Germinal center (tissue), 1 donor: ENCODE data around the gene TNFSF4.

Source experiments
- DNase-seq: peaks from one replicate; pipeline ENCODE4 v3.0.0; 2012; ENCODE audit warnings: mixed read lengths, low spot score

The TNFSF4 gene

DNA sequence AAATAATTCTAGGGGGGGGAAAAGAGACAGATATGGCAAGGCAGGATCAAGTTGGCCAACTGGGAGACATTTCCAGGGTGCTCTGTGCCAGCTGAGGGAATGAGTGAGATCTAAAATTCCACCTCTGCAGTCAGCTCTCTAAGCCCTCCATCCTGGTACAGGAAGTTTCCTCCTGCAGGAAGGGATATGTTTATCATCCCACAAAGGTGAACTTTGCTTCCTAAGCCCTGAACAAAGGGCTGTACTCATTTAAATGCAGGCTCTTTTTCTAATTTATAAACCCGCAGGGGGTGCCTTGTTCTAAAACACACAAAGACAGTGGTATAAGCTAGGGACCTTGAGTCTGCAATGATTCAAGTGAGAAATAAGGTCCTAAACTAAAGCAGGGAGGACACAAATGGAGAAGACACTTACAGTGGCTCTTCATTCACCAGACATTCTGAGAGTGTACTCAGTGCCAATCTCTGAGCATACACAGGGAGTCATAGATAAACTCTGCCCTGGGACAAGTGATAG is 3.6 kb upstream of the TNFSF4 start:
- no peak for DNase-seq

DNA sequence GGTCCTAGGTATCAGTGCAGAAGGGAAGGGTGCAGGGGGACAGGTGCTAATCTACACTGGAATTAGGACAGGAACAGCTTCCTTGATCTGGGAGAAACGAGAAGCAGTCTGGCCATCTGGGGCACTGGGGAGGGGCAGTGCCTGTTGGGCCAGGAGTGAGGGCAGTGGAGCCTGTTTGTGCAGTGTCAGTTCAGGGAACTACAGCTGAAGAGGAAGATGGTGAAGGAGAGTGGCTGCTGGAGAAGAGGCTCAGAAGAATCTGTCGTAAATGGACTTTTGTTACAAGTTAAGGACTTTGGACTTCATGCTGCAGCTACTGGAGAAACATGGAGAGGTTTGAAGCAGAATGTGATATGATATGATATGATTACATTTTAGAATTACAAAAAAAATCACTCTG is 3.2 kb upstream of the TNFSF4 start:
- no peak for DNase-seq

DNA sequence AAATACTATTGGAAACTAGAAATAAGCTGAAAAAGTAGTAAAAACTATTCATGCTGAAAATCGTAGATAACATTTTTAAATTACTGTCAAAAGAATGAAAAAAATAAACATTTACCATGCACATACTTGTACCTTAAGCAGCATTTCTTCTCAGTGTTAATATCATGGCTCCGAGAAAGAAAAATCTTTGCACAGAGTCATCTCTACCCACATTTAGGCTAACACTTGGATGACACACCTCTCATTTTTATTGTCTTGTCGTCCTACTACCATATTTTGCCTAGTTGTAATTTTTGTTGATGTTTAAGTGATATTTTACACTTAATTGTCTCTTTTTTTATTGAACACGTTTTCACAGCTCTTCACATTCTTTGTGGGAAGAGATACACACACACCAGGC is 1.7 kb upstream of the TNFSF4 start:
- no peak for DNase-seq

DNA sequence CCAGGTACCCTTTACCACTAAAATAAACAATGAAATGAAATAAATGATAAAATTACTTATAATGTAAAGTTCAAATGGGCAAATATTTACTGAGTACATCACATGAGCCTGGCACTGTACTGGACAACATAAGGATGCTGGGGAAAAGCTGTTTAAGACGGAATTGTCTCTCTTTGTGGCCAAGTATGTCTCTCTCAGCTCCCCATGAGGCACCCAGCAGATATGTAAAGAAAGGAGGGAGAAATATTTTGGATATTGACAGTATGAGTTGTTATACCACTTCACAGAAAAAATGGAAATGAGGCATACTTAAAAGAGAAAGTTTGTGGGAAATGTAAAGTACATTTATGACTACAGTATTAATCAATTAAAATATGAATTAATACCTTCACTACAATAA is 1.0 kb upstream of the TNFSF4 start:
- DNase-seq = no peak

DNA sequence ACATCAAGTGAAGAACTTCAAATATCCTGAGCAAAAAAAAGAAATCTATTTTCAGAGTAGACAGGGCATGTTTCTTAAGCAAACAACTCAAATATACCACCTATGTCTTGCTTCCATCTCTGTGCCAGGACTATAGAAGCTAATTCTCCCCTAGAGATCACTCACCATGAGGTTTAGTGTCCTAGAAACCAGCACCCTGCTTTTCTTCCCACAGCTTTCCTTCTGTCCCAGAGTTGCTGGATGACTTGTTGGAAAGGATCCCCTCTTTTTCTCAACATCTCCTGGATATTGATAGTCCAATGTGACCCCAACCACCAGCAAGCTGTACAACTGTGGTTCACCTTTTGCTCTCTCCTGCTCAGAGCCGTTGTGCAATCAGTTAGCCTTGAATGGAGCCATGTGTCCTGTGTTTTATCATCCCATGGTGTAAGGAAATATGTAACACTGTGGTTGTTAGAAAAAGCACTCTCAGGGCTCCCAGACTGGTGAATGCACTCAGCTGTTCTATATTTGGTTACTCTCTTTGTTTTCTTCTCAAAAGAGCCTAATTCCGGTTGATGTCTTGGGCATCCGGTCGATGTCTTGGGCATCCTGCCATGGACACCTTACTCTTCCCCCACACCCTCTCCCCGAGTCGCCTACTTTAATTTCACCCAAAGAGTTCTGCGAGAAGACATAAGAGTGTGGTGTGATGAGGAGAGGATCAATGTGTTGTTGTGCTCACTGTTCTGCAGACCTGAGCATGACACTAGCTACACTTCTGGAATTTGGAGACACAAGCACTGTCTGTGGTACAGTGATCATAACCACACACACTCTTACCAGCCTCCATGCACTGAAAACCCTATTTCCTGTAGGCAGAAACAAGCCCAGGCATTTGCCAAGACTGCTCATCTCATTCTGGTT is 1.7 kb downstream of the TNFSF4 start:
- DNase-seq = no peak

DNA sequence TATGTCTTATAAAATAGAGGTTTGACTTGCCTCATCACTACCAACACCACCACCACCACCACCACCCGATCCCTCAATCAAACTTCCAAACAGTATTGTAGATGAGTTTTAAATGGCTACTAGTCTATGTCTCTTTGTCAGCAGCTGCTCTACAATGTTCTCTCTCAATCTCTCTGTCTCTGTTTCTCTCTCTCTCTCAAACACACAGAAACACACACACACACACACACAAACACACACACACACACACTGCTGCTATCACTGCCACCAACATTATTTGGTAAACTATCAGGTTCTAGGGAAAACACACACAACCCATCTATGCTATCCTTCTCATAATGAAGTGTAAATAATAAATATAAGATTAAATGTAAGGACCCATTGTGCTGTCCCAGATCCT is 2.4 kb downstream of the TNFSF4 start:
- DNase-seq = no peak

DNA sequence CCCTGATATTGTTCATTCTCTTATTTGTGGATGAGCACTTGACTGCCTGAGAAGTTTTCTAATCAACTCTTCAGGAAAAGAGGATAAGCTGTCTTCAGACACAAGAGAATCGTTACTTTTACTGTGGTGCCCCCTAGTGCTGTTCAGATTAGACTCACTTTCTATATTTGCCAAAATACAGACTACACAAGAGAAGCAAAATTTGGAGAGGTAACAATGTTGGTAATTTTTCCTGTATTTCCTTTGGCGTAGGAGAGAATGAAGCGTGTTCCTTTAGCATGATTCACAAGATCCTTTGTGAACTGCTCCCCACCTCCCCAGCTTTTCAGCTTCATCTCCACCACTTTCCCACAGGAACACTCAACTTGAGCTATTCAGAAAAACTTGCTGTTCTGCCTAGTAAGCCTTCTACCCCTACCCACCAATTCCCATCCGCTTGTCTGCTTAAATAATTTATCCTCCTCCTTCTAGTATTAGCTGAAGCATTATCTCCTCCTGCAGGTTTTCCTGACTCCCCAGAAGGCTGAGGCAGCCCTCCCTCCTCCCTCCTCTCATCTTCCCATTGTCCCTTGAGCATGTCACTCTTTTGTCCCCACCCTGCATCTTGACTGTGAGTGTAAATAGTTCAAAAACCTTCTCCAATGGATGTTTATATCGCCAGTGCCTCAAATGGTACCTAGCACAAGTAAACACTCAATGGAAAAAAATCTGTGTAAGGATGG is 4.5 kb downstream of the TNFSF4 start:
- DNase-seq = no peak

DNA sequence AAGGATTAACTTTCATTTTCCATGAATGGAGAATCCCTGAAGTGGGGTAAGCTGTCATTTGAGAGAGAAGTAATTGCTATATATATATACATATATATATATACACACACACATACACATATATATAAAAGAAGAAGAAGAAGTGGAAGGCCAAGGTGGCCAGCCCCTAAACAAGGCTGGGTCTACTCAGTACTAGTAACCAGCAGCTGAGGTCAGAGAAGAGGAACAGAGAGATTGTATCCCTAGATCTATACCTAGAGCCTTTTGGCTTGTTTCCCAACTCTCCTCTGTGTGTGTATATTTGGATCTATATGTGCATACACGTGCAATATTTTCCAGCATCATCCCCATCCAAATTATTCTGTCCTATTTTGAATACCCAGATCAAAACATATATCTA is 5.2 kb downstream of the TNFSF4 start:
- no peak for DNase-seq

DNA sequence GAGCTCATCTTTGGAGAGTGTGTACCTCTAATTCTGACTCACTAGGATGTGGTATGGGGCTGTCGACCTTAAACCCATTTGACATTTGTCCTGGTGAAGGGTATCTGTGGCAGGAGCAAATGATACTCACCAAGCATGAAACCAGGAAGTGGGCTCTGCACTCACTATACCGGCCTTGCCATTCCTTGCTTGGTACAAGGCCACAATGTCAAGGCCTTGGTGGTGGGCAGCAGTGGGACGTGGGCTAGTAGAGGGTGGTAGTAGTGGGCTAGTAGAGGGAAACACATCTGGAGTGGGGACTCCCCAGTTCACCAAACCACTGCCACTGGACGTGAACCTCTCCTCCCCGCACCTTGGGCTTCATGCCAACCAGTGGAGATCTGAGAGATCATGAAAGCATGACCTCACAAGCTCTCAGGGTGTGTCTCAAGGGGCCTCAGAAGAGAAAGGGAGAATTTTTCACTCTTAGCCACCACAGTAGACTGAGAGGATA is 11.5 kb downstream of the TNFSF4 start:
- DNase-seq = no peak

DNA sequence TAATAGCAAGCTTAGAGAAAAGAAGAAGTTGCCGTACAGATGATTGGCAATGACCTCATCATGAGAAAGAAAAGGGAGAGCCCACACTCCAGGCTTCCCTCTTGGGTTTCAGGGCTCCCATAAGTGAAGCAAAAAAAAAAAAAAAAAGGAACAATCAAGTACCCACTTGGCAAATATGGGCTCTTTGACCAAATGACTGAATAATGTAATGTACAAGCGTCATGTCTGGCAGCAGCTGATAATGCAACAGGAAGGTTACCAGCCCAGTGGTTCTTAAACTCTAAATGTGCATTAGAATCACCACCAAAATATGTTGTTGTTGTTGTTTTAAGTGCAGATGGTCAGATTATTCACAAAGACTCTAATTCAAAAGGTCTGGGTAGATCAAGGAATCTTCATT is 13.5 kb downstream of the TNFSF4 start:
- DNase-seq = no peak

DNA sequence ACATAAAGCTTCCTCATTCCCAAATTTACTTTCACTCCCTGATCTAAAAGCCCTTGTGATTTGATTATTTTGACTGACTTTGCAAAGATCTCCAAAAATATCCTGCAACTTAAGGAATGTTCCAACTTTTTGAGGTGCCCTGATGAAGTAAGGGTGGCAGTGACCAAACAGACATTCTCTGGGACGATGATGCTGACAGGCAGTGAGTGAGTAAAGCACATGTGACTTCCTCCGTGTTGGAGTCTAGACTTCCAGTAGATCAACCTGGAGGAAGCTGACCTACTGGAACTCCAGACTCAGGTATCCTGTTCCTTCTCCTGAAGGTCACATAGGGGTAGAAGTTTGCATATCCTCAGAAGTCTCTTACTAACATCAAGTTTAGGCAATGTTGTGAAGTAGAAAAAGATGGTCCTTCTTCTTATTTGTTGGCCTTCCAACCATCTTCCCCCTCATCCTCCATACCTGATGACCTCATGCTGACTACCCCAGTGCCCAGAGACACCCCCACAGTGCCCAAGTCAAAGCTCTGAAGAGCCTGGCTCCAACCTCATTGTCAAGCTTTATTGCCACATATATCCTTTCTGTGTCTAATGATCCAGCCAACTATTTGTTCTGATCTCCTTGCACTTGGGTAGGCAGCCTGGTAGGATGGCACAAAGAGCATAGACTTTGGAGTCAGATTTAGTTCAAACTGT is 16.0 kb downstream of the TNFSF4 start:
- no peak for DNase-seq

DNA sequence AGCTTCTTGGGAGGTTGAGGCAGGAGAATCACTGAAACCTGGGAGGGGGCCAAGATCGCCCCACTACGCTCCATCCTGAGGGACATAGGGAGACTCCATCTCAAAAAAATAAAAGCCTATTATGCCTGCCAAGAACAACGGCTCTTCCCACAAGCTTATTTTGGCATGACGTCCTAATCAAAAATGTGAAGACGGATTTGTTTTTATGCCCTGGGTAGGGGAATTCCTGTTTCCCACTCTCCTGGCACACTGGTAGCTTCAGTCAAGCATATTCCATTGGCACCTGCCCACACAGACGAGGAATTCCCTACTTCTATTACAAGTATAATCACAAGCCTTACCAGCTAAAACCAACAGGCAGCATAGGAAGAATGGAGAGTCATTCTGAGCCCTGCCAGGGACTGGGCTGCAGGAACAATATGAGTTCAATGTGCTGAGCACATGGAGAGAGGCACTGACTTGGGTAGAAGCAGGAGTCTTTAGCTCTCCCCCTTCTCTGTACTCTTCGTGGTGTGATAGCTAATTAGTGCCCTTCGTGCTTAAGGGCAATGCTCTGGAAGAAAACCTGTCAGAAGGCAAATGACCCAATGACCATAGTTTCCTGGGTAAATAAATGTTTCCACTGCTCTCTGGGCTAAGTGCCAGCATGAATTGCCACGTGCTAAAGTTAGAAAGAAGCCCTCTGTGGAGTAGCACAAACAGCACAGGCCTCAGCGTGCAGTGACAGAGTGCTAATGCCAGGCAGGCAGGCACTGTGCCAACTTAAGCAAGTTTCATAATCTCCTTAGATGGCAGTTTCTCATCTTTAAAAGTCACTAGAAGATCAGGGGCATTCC is 16.8 kb downstream of the TNFSF4 start:
- no peak for DNase-seq

DNA sequence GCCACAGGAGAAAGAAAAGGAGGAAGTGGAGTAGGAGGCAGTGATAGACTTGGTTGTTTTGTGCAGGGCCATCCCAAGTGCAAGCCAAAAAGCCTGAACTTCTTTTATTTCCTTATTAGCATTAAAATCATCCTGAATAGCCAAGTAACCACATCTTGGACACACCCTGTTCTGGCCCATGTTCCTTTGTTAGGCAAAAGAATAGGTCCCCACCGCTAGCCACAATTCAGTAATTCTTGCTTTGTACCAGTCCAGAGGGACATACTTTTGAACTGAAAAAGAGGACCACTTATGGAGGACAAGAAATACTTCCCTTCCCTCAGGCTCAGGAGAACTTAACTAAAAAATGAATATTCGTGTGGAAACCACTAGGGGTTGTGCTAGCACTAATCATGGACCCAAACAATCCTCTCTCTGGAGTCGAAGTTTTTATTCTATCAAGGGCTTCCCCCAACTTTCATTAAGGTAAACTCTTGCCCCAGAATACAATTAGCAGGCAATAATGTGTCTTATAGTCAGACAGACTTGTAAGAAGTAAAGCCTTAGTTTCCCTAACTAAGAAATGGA is 19.4 kb downstream of the TNFSF4 start:
- no peak for DNase-seq

DNA sequence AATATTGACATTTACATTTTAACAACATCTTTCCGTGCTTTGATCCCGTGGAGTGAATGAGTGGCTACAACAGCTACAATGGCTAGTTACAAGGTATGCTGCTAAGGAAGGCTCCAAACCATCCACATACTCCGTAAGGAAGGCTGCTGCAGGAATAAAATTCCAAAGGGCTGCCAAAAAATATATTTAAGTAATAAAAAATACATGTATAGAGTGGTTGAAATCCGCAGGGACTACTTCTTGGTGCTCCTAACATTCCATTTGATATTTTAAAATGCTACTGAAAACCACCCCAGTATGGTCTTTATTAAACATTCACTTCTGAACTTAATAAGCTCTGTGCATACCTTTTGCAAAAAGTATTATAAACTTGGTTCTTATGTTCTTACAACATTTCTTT is 25.3 kb downstream of the TNFSF4 start:
- no peak for DNase-seq

DNA sequence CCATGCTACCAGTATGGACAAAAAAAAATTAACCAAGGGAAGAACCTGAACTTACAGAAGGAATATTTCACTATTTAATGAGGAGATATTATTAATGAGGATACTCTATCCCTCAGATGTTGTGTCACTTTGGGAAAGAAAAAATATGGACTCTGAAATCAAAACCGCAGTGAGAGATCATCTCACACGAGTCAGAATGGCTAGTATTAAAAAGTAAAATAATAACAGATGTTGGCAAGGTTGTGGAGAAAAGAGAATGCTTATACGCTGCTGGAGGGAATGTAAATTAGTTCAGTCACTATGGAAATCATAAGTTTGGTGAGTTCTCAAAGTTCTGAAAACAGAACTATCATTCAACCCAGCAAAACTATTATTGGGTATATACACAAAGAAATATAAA is 30.9 kb downstream of the TNFSF4 start:
- DNase-seq = no peak

DNA sequence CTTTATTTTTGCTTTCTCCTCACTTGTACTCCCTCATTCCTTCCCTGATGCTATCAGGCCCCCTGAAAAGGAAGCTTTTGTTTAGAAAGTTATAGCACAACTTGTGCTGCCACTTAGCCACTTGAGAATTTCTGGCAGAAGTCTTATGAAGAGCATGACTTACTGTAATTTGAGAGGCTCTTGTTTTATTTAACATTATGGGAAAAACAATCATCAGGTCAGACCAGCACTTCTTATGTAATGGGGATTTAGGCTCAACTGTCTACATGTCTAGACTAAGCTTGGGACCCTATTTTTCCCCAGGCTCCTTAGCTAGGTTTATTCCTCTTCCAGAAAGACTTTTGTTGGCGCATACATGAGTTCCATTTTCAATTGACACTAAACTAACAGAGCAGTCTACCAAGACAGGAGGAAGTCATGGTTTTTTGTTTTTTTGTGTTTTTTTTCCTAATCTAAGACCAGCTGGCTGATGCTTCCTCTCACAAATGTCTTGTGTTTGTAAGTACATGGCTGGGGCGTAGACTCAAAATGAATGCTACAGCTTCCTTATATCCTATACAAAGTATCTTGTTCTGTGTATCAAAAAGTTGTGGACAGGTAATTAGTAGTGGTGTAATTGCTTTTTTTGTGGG is 31.5 kb downstream of the TNFSF4 start:
- no peak for DNase-seq

DNA sequence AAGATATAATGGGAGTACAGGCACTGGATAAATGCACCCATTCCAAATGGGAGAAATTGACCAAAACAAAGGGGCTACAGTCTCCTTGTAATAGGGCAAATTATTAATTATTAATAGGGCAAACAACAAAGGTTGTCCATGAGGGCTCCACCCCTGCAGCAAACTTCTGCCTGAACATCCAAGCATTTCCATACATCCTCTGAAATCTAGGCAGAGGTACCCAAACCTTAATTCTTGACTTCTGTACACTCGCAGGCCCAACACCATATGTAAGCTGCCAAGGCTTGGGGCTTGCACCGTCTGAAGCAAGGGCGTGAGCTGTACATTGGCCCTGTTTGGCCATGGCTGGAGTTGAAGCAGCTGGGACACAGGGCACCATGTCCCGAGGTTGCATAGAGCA is 33.7 kb downstream of the TNFSF4 start:
- no peak for DNase-seq

DNA sequence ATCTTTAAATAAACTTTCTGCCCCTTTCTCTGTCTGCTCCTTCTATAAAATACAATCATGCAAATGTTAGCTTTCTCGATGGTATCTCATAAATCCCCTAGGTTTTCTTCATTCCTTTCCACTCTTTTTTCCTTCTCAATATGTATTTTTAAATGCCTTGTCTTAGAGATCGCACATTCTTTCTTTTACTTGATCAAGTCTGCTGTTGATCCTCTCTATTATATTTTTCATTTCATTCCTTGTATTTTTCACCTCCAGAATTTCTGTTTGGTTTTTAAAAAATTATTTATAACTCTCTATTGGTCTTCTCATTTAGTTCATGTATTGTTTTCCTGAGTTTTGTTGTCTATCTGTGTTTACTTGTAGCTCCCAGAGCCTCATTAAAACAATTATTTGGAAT is 36.0 kb downstream of the TNFSF4 start:
- DNase-seq = no peak

DNA sequence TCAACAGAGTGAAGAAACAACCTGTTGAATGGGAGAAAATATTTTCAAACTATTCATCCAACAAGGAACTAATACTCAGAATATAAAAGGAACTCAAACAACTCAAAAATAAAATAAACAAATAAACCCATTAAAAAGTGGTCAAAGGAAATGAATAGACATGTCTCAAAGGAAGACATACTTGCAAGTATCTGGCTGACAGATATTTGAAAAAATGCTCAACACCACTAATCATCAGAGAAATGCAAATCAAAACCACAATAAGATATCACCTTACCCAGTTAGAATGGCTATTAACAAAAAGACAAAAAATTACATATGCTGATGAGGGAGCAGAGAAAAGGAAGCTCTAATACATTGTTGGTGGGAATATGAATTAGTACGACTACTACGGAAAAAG is 38.2 kb downstream of the TNFSF4 start:
- DNase-seq = no peak

DNA sequence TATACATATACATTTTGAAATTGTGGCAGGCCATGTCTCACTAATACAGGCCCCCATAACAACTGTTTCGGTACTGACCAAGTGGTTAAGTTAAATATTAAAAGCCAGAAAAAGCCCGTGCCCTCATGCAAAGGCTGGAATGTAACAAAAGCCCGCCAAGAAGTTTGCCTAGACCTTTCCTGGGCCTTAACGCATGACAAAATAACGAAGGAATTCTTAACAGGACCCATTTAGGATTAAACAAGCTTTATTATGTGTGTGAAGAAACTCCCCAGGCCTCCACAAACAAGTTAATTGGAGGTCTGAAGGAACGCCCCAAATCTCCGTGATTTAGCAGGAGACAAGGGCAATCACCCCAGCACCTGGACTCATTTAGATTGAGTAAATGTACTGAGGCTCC is 42.4 kb downstream of the TNFSF4 start:
- no peak for DNase-seq

DNA sequence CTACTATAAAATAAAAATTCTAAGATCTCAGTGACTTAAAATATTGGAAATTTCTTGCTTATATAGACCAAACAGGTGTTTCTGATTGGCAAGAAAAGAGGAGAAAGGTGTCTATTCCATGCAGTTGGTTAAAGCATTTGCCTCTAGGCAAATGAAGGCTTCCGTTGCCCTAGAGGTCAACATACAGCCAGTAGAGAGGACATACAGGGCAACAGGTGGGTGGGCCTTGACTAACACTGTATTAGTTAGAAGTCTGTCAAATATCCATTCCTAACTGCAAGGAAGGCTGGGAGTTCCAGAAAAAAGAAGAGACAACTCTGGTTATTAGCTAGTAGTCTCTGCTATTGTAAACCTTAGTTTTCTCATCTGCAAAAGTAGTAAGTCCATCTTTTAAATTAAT is 43.0 kb downstream of the TNFSF4 start:
- no peak for DNase-seq
